ENCODE data around the gene SPRR5. TPM values are rescaled to one million over a fixed set of nuclear protein-coding genes. Genes with fewer than 3 reads are reported as not detected.

SPRR5 gene
- total RNA-seq, 1 donor = not detected

GRCh38 chr1:152986578-152986977 lies 39.6 kb downstream of the SPRR5 start:
- H3K27me3 ChIP-seq (ENCODE audit: insufficient read depth, low read length) = peaks cover 8% of the 10 kb centered on the region
- H3K4me3 ChIP-seq (ENCODE audit: low read length) = no peak overlapping the region
- H3K9me3 ChIP-seq (ENCODE audit: low read depth, low read length) = no peaks in the 10 kb centered on the region
- no peaks in the 10 kb centered on the region for H3K4me1 ChIP-seq (ENCODE audit: insufficient read depth, low read length)

GRCh38 chr1:152993186-152993585 lies 46.2 kb downstream of the SPRR5 start:
- no peak overlapping the region for H3K4me3 ChIP-seq (ENCODE audit: low read length)
- H3K9me3 ChIP-seq (ENCODE audit: low read depth, low read length) = no peaks in the 10 kb centered on the region
- H3K4me1 ChIP-seq (ENCODE audit: insufficient read depth, low read length) = no peaks in the 10 kb centered on the region
- peaks cover 5% of the 10 kb centered on the region for H3K27me3 ChIP-seq (ENCODE audit: insufficient read depth, low read length)

GRCh38 chr1:152995842-152996241 lies 48.8 kb downstream of the SPRR5 start:
- no peaks in the 10 kb centered on the region for H3K4me1 ChIP-seq (ENCODE audit: insufficient read depth, low read length)
- H3K4me3 ChIP-seq (ENCODE audit: low read length) = no peak overlapping the region
- H3K27me3 ChIP-seq (ENCODE audit: insufficient read depth, low read length) = no peaks in the 10 kb centered on the region
- H3K9me3 ChIP-seq (ENCODE audit: low read depth, low read length) = no peaks in the 10 kb centered on the region

GRCh38 chr1:152996633-152997400 lies 49.8 kb downstream of the SPRR5 start:
- no peak overlapping the region for H3K4me3 ChIP-seq (ENCODE audit: low read length)
- H3K4me1 ChIP-seq (ENCODE audit: insufficient read depth, low read length) = no peaks in the 10 kb centered on the region
- no peaks in the 10 kb centered on the region for H3K9me3 ChIP-seq (ENCODE audit: low read depth, low read length)
- no peaks in the 10 kb centered on the region for H3K27me3 ChIP-seq (ENCODE audit: insufficient read depth, low read length)

GRCh38 chr1:152997901-152998300 lies 50.9 kb downstream of the SPRR5 start:
- no peaks in the 10 kb centered on the region for H3K4me1 ChIP-seq (ENCODE audit: insufficient read depth, low read length)
- no peak overlapping the region for H3K4me3 ChIP-seq (ENCODE audit: low read length)
- H3K27me3 ChIP-seq (ENCODE audit: insufficient read depth, low read length) = no peaks in the 10 kb centered on the region
- H3K9me3 ChIP-seq (ENCODE audit: low read depth, low read length) = no peaks in the 10 kb centered on the region

- H3K9me3 ChIP-seq (ENCODE audit: low read depth, low read length) = no peaks in the 10 kb centered on the region
- H3K27me3 ChIP-seq (ENCODE audit: insufficient read depth, low read length) = no peaks in the 10 kb centered on the region
- H3K4me3 ChIP-seq (ENCODE audit: low read length) = no peak overlapping the region
- no peaks in the 10 kb centered on the region for H3K4me1 ChIP-seq (ENCODE audit: insufficient read depth, low read length)
Measured at GRCh38 chr1:152998476-152998875, 51.5 kb downstream of the SPRR5 start.

Other genes starting within 250 kb of the SPRR5 start
- not detected for gene LCE2A, start 248.9 kb upstream of the SPRR5 start, total RNA-seq
- gene LCE4A, start 239.0 kb upstream of the SPRR5 start, total RNA-seq = not detected
- not detected for gene KPRP, start 189.2 kb upstream of the SPRR5 start, total RNA-seq
- not detected for gene LCE1F, start 172.1 kb upstream of the SPRR5 start, total RNA-seq
- not detected for gene LCE1E, start 160.9 kb upstream of the SPRR5 start, total RNA-seq
- not detected for gene LCE1D, start 150.5 kb upstream of the SPRR5 start, total RNA-seq
- gene LCE1C, start 140.6 kb upstream of the SPRR5 start, total RNA-seq = not detected
- gene LCE1B, start 135.2 kb upstream of the SPRR5 start, total RNA-seq = not detected
- not detected for gene LCE1A, start 119.7 kb upstream of the SPRR5 start, total RNA-seq
- not detected for gene LCE6A, start 104.3 kb upstream of the SPRR5 start, total RNA-seq
- not detected for gene LCE7A, start 87.2 kb upstream of the SPRR5 start, total RNA-seq
- not detected for gene SMCP, start 68.9 kb upstream of the SPRR5 start, total RNA-seq
- gene IVL, start 38.7 kb upstream of the SPRR5 start, total RNA-seq = not detected
- gene SPRR4, start 23.4 kb downstream of the SPRR5 start, total RNA-seq = not detected
- not detected for gene SPRR1A, start 36.9 kb downstream of the SPRR5 start, total RNA-seq
- not detected for gene SPRR3, start 54.5 kb downstream of the SPRR5 start, total RNA-seq
- gene SPRR1B, start 84.0 kb downstream of the SPRR5 start, total RNA-seq = not detected
- gene SPRR2D, start 93.9 kb downstream of the SPRR5 start, total RNA-seq = not detected
- gene SPRR2A, start 110.3 kb downstream of the SPRR5 start, total RNA-seq = not detected
- gene SPRR2B, start 124.4 kb downstream of the SPRR5 start, total RNA-seq = not detected
- gene SPRR2E, start 147.3 kb downstream of the SPRR5 start, total RNA-seq = not detected
- gene SPRR2F, start 166.3 kb downstream of the SPRR5 start, total RNA-seq = not detected
- not detected for gene SPRR2G, start 203.7 kb downstream of the SPRR5 start, total RNA-seq